Activated T-cell treated with anti-CD3 and anti-CD28 coated beads, Interleukin-2, amount 50 U/mL, for 72 hours (primary cell): ENCODE results near the gene RADIL. TPM values are rescaled to one million over a fixed set of nuclear protein-coding genes. Genes with fewer than 3 reads are reported as not detected.

ENCODE experiments used
- ATAC-seq, 2 donors: fragments of 150-1000 bp; cut with Tn5 transposase; replicated peaks in 1 of 2; 2 replicates each; pipeline ENCODE4 v1.10.0; 2021; ENCODE audit warnings: moderate library complexity in 2 of 2, mild to moderate bottlenecking in 1 of 2
- DNase-seq, 2 donors: peaks; one replicate each; pipeline ENCODE4 v3.0.0; 2021 to 2022; ENCODE audit warnings: mixed read lengths in 1 of 2
- H3K27ac Mint-ChIP-seq: one replicate; pipeline ENCODE4 v1.8.0; 2022; ENCODE audit warnings: mild to moderate bottlenecking, moderate library complexity, mixed read lengths
- H3K27me3 Mint-ChIP-seq: one replicate; pipeline ENCODE4 v1.8.0; 2022; ENCODE audit warnings: low read depth, mixed read lengths
- H3K36me3 Mint-ChIP-seq, 2 donors: one replicate each; pipeline ENCODE4 v1.8.0; 2022; ENCODE audit warnings: mixed read lengths in 2 of 2, mild to moderate bottlenecking in 1 of 2; ENCODE audit not compliant: insufficient read depth in 2 of 2
- H3K4me1 Mint-ChIP-seq: one replicate; pipeline ENCODE4 v1.8.0; 2022; ENCODE audit warnings: low read depth, mixed read lengths
- H3K4me3 Mint-ChIP-seq, 2 donors: one replicate each; pipeline ENCODE4 v1.8.0; 2022; ENCODE audit warnings: mild to moderate bottlenecking in 2 of 2, mixed read lengths in 2 of 2, moderate library complexity in 2 of 2
- H3K9me3 Mint-ChIP-seq, 2 donors: one replicate each; pipeline ENCODE4 v1.8.0; 2022; ENCODE audit warnings: mixed read lengths in 2 of 2
- total RNA-seq, 2 donors: library from RNA; stranded (reverse); gene quantifications; one replicate each; pipeline ENCODE4 v1.2.3, GENCODE V29; 2022

Gene RADIL
- total RNA-seq, 2 donors from 2014 or later = 0.50 to 0.53 TPM

- H3K27ac Mint-ChIP-seq = no peak overlapping the region
- peaks cover 18% of the 10 kb centered on the region for H3K27me3 Mint-ChIP-seq
- H3K4me1 Mint-ChIP-seq = peaks cover 10% of the 10 kb centered on the region
- DNase-seq (no peak), ATAC-seq (no peak)
- H3K36me3 Mint-ChIP-seq = no peaks in the 10 kb centered on the region
- H3K4me3 Mint-ChIP-seq = no peak overlapping the region
- no peaks in the 10 kb centered on the region for H3K9me3 Mint-ChIP-seq
Observed at GRCh38 chr7:4878336-4879335, 4.9 kb downstream of the RADIL start.

GRCh38 chr7:4876586-4876985 is 6.9 kb downstream of the RADIL start:
- H3K27me3 Mint-ChIP-seq = peaks cover 14% of the 10 kb centered on the region
- H3K4me1 Mint-ChIP-seq = peaks cover 2% of the 10 kb centered on the region
- no peak overlapping the region for H3K4me3 Mint-ChIP-seq
- H3K9me3 Mint-ChIP-seq = no peaks in the 10 kb centered on the region
- ATAC-seq = no peak
- no peak overlapping the region for H3K27ac Mint-ChIP-seq
- no peak for DNase-seq
- H3K36me3 Mint-ChIP-seq = no peaks in the 10 kb centered on the region

GRCh38 chr7:4875391-4875790 is 8.1 kb downstream of the RADIL start:
- Mint-ChIP-seq H3K36me3 (no peaks in the 10 kb centered on the region), H3K9me3 (no peaks in the 10 kb centered on the region), H3K4me3 (no peak overlapping the region), H3K27ac (no peak overlapping the region), H3K4me1 (peaks cover 11% of the 10 kb centered on the region), H3K27me3 (peaks cover 22% of the 10 kb centered on the region)
- ATAC-seq (no peak), DNase-seq (no peak)

- Mint-ChIP-seq H3K27me3 (peaks cover 21% of the 10 kb centered on the region), H3K9me3 (peaks cover 0 to 2% of the 10 kb centered on the region in 2 donors), H3K4me3 (no peak overlapping the region), H3K4me1 (peaks cover 11% of the 10 kb centered on the region), H3K27ac (no peak overlapping the region), H3K36me3 (no peaks in the 10 kb centered on the region)
- ATAC-seq (no peak), DNase-seq (no peak)
Observed at GRCh38 chr7:4873071-4873944, 10.2 kb downstream of the RADIL start.

GRCh38 chr7:4871930-4872675 is 11.4 kb downstream of the RADIL start:
- ATAC-seq (no peak), DNase-seq (no peak)
- H3K27me3 Mint-ChIP-seq = peaks cover 21% of the 10 kb centered on the region
- H3K27ac Mint-ChIP-seq = no peak overlapping the region
- H3K4me1 Mint-ChIP-seq = peaks cover 11% of the 10 kb centered on the region
- H3K4me3 Mint-ChIP-seq = no peak overlapping the region
- no peaks in the 10 kb centered on the region for H3K36me3 Mint-ChIP-seq
- peaks cover 0 to 2% of the 10 kb centered on the region in 2 donors for H3K9me3 Mint-ChIP-seq

- Mint-ChIP-seq H3K27me3 (peaks cover 21% of the 10 kb centered on the region), H3K4me3 (peak overlapping the region in 1 of 2 donors; percentile 7), H3K27ac (peak overlapping the region; percentile 13), H3K36me3 (no peaks in the 10 kb centered on the region), H3K4me1 (peaks cover 11% of the 10 kb centered on the region), H3K9me3 (peaks cover 0 to 2% of the 10 kb centered on the region in 2 donors)
- ATAC-seq (peak; percentile 30 to 60), DNase-seq (peak; percentile 12 to 23)
Observed at GRCh38 chr7:4871056-4871680, 12.3 kb downstream of the RADIL start.

- H3K27me3 Mint-ChIP-seq = peaks cover 38% of the 10 kb centered on the region
- H3K4me1 Mint-ChIP-seq = peaks cover 11% of the 10 kb centered on the region
- H3K4me3 Mint-ChIP-seq = no peak overlapping the region
- ATAC-seq (no peak), DNase-seq (no peak)
- peaks cover 0 to 2% of the 10 kb centered on the region in 2 donors for H3K9me3 Mint-ChIP-seq
- no peak overlapping the region for H3K27ac Mint-ChIP-seq
- H3K36me3 Mint-ChIP-seq = peaks cover 2% of the 10 kb centered on the region in 2 donors
Observed at GRCh38 chr7:4868493-4868892, 15.0 kb downstream of the RADIL start.

GRCh38 chr7:4866528-4867496 is 16.7 kb downstream of the RADIL start:
- H3K4me3 Mint-ChIP-seq = no peak overlapping the region
- no peak for DNase-seq
- H3K27me3 Mint-ChIP-seq = peaks cover 45% of the 10 kb centered on the region
- peaks cover 6 to 7% of the 10 kb centered on the region in 2 donors for H3K36me3 Mint-ChIP-seq
- H3K27ac Mint-ChIP-seq = no peak overlapping the region
- no peak for ATAC-seq
- H3K9me3 Mint-ChIP-seq = peaks cover 0 to 4% of the 10 kb centered on the region in 2 donors
- H3K4me1 Mint-ChIP-seq = peaks cover 11% of the 10 kb centered on the region

GRCh38 chr7:4862156-4862555 is 21.4 kb downstream of the RADIL start:
- Mint-ChIP-seq H3K27ac (no peak overlapping the region), H3K9me3 (peaks cover 0 to 2% of the 10 kb centered on the region in 2 donors), H3K27me3 (peaks cover 52% of the 10 kb centered on the region), H3K4me1 (no peaks in the 10 kb centered on the region), H3K36me3 (peaks cover 9 to 10% of the 10 kb centered on the region in 2 donors), H3K4me3 (peak overlapping the region; percentile 66)
- DNase-seq = no peak
- ATAC-seq = no peak

GRCh38 chr7:4861673-4862072 is 21.8 kb downstream of the RADIL start, which contains the start of gene PAPOLB:
Gene PAPOLB (minus strand): TSS chr7:4862030. CDS start chr7:4861810, 220 bp downstream.
- H3K36me3 Mint-ChIP-seq = peaks cover 9 to 10% of the 10 kb centered on the region in 2 donors
- DNase-seq (peak; percentile 37 to 51), ATAC-seq (peak; percentile 69 to 73)
- H3K4me1 Mint-ChIP-seq = no peaks in the 10 kb centered on the region
- peak within 1 kb of the TSS; percentile 66 for H3K4me3 Mint-ChIP-seq
- H3K27me3 Mint-ChIP-seq = peaks cover 52% of the 10 kb centered on the region
- H3K27ac Mint-ChIP-seq = no peak within 1 kb of the TSS
- peaks cover 0 to 2% of the 10 kb centered on the region in 2 donors for H3K9me3 Mint-ChIP-seq

- peaks cover 0 to 2% of the 10 kb centered on the region in 2 donors for H3K9me3 Mint-ChIP-seq
- H3K36me3 Mint-ChIP-seq = peaks cover 9 to 10% of the 10 kb centered on the region in 2 donors
- no peaks in the 10 kb centered on the region for H3K4me1 Mint-ChIP-seq
- ATAC-seq (no peak), DNase-seq (no peak)
- no peak overlapping the region for H3K27ac Mint-ChIP-seq
- peak overlapping the region; percentile 66 for H3K4me3 Mint-ChIP-seq
- peaks cover 52% of the 10 kb centered on the region for H3K27me3 Mint-ChIP-seq
Observed at GRCh38 chr7:4861227-4861626, 22.3 kb downstream of the RADIL start.
